Measurements from ENCODE around the gene PLA2G2A. TPM values are rescaled to one million over a fixed set of nuclear protein-coding genes. Genes with fewer than 3 reads are reported as not detected.

Gene PLA2G2A
- total RNA-seq, 1 experiment from 2014 or later = not detected

- TF ChIP-seq CTCF (IDR thresholded peaks at IDR 0.05) (no peak), SIN3A (IDR thresholded peaks at IDR 0.05; ENCODE audit: borderline replicate concordance, insufficient read depth, low read depth, low read length) (no peak), POLR2AphosphoS5 (IDR thresholded peaks at IDR 0.05; ENCODE audit: low read depth, low read length) (no peak), TCF7L2 (IDR thresholded peaks at IDR 0.05; ENCODE audit: low read depth, low read length) (no peak), REST (IDR thresholded peaks at IDR 0.05; ENCODE audit: insufficient read depth in 1 of 2, low read depth in 2 of 2, low read length in 1 of 2) (no peak)
- H3K4me1 ChIP-seq (ENCODE audit: control insufficient read depth, insufficient read depth, low read length) = no peaks in the 10 kb centered on the region
- H3K9me3 ChIP-seq (ENCODE audit: control insufficient read depth, insufficient read depth, low read depth, low read length) = no peaks in the 10 kb centered on the region
- in situ Hi-C loops (cut with HindIII; ENCODE audit: low pct_unique_long_range_greater_than_20kb, low sequenced_read_pairs) = no loop called here
- intact Hi-C loops (cut with micrococcal nuclease; ENCODE audit: unreplicated experiment) = no loop called here
- ChIA-PET CTCF (interaction anchor here (0.7 kb wide), 1 partner anchor 271 kb away, joined by 3 read pairs; no protein-coding TSS in a partner anchor), POLR2A (interaction anchor here (0.7 kb wide), 1 partner anchor 379 kb away, joined by 3 read pairs; no protein-coding TSS in a partner anchor)
- no peak overlapping the region for H3K4me3 ChIP-seq (ENCODE audit: low read depth in 2 of 2, low read length in 2 of 2)
- no peaks in the 10 kb centered on the region; the same call in 1 of the 2 replicates for H3K27me3 ChIP-seq (ENCODE audit: control insufficient read depth, insufficient read depth, low read length)
- DNase-seq (ENCODE audit: low read depth, low spot score) (no peak), ATAC-seq (no peak)
- no TSS peak for BruUV-seq (replicated peaks)
- no peaks in the 10 kb centered on the region for H3K36me3 ChIP-seq (ENCODE audit: control insufficient read depth, insufficient read depth, low read length)
- no peak overlapping the region for H3K27ac ChIP-seq (ENCODE audit: low read length)
Measured at GRCh38 chr1:20009212-20009611, 29.8 kb upstream of the PLA2G2A start.

- Histone ChIP-seq H3K4me3 (ENCODE audit: low read depth in 2 of 2, low read length in 2 of 2) (no peak overlapping the region), H3K36me3 (ENCODE audit: control insufficient read depth, insufficient read depth, low read length) (no peaks in the 10 kb centered on the region), H3K27ac (ENCODE audit: low read length) (no peak overlapping the region), H3K4me1 (ENCODE audit: control insufficient read depth, insufficient read depth, low read length) (no peaks in the 10 kb centered on the region), H3K9me3 (ENCODE audit: control insufficient read depth, insufficient read depth, low read depth, low read length) (no peaks in the 10 kb centered on the region), H3K27me3 (ENCODE audit: control insufficient read depth, insufficient read depth, low read length) (no peaks in the 10 kb centered on the region; the same call in 1 of the 2 replicates)
- TF ChIP-seq CTCF (IDR thresholded peaks at IDR 0.05) (no peak), REST (IDR thresholded peaks at IDR 0.05; ENCODE audit: insufficient read depth in 1 of 2, low read depth in 2 of 2, low read length in 1 of 2) (no peak), SIN3A (IDR thresholded peaks at IDR 0.05; ENCODE audit: borderline replicate concordance, insufficient read depth, low read depth, low read length) (no peak)
- ChIA-PET CTCF (interaction anchor here (0.7 kb wide), 1 partner anchor 347 kb away, joined by 3 read pairs; no protein-coding TSS in a partner anchor), POLR2A (interaction anchor here (0.7 kb wide), 1 partner anchor 378 kb away, joined by 3 read pairs; no protein-coding TSS in a partner anchor)
- no peak for DNase-seq (ENCODE audit: low read depth, low spot score)
- BruUV-seq (replicated peaks) = no TSS peak
- intact Hi-C loops (cut with micrococcal nuclease; ENCODE audit: unreplicated experiment) (no loop called here), in situ Hi-C loops (cut with HindIII; ENCODE audit: low pct_unique_long_range_greater_than_20kb, low sequenced_read_pairs) (no loop called here)
- no peak for ATAC-seq
Measured at GRCh38 chr1:20008391-20008841, 29.0 kb upstream of the PLA2G2A start.

Measured in Panc1 (cell line).